Measurements from ENCODE around the gene PRH2. TPM values are rescaled to one million over a fixed set of nuclear protein-coding genes. Genes with fewer than 3 reads are reported as not detected.

Gene PRH2
- 1.3 and 1.4 TPM in 2 replicates for total RNA-seq (2011; cell fraction: chromatin; rRNA removed; ENCODE audit: low replicate concordance)
- total RNA-seq (2011; cell fraction: nucleolus; rRNA removed) = 0.67 and 1.4 TPM in 2 replicates
- 0.88 and 1.2 TPM in 2 replicates for total RNA-seq (2011; cell fraction: nucleoplasm; rRNA removed)
- total RNA-seq (2014; rRNA removed) (0.82 TPM in 1 of 2 replicates, not detected in the other), total RNA-seq (2014; rRNA removed; fragmentation: Illumina TruSeq; extraction: Trizol) (not detected in 2 replicates), total RNA-seq (2015; rRNA removed; fragmentation: Illumina TruSeq; extraction: Trizol) (0.41 TPM in 1 of 2 replicates, not detected in the other), total RNA-seq (2021) (not detected in 2 replicates), polyA plus RNA-seq (2011; rRNA removed) (0.24 and 0.80 TPM in 2 replicates), polyA plus RNA-seq (2014; fragmentation: Illumina TruSeq; extraction: Trizol) (0.93 TPM in 1 of 2 replicates, not detected in the other), polyA plus RNA-seq (2014; fragmentation: Nextera tagmentation; extraction: Ambion mirVana) (under 1 TPM in 1 of 2 experiments, not detected in 1; 0.18 TPM), polyA plus RNA-seq (2014; rRNA removed) (0.81 TPM in 1 of 2 replicates, not detected in the other), polyA minus RNA-seq (2011; rRNA and poly(A)+ RNA removed) (0.46 TPM in 1 of 2 replicates, not detected in the other), Bru-seq, nascent RNA (not detected), BruChase-seq, experiment 1, labeled RNA remaining after a 2-hour chase (percentile 16 among the genes with signal in this experiment), BruChase-seq, experiment 2, labeled RNA remaining after a 6-hour chase (not detected)
- 1.0 TPM in 1 of 2 replicates, not detected in the other for polyA plus RNA-seq (2011; cell fraction: cytosol; rRNA removed)
- 0.65 and 1.1 TPM in 2 replicates for polyA plus RNA-seq (2011; cell fraction: nucleus; rRNA removed)
- polyA plus RNA-seq (2012) = 0.36 and 0.90 TPM in 2 replicates
- not detected in 2 replicates for polyA minus RNA-seq (2011; cell fraction: cytosol; rRNA and poly(A)+ RNA removed)
- 1.9 TPM in 1 of 2 replicates, not detected in the other for polyA minus RNA-seq (2011; cell fraction: nucleus; rRNA and poly(A)+ RNA removed)
- long read RNA-seq, experiment 1 = 0 reads
- long read RNA-seq, experiment 2 = 0 reads
- long read RNA-seq, experiment 3 = 0 reads

- BruUV-seq (replicated peaks) = no TSS peak
- in situ Hi-C loops (cut with MboI) = no loop called here
- TF ChIP-seq BRD9 (IDR thresholded peaks at IDR 0.05; ENCODE audit: low read depth, partially characterized antibody) = no peak
- TF ChIP-seq CCAR2 (IDR thresholded peaks at IDR 0.05; ENCODE audit: low read depth, low read length) = no peak
- TF ChIP-seq SNRNP70 (optimal IDR thresholded peaks at IDR 0.05; ENCODE audit: low read depth, low read length) = no peak
- no peak for TF ChIP-seq YY1 (IDR thresholded peaks at IDR 0.05; ENCODE audit: borderline replicate concordance in 1 of 3, control insufficient read depth in 1 of 3, extremely low read depth in 1 of 3, insufficient read depth in 3 of 3, insufficient read length in 1 of 3, insufficient replicate concordance in 2 of 3, low read depth in 1 of 3, low read length in 2 of 3)
- no peak for TF ChIP-seq ZNF444 (CRISPR knock-in tag; IDR thresholded peaks at IDR 0.05)
- no peak for TF ChIP-seq ZHX1 (conservative IDR thresholded peaks at IDR 0.05; ENCODE audit: low read length)
- TF ChIP-seq SAP30 (IDR thresholded peaks at IDR 0.05; ENCODE audit: borderline replicate concordance, insufficient read depth, low read depth, low read length, poor library complexity, severe bottlenecking) = no peak
- no peak for TF ChIP-seq PPARD (CRISPR knock-in tag; IDR thresholded peaks at IDR 0.05)
- TF ChIP-seq ZBTB8A (IDR thresholded peaks at IDR 0.05; ENCODE audit: partially characterized antibody) = no peak
- TF ChIP-seq ZNF140 (CRISPR knock-in tag; IDR thresholded peaks at IDR 0.05) = no peak
- TF ChIP-seq ATF7 (IDR thresholded peaks at IDR 0.05) = no peak
- no peak for TF ChIP-seq FOXM1 (IDR thresholded peaks at IDR 0.05; ENCODE audit: low read depth)
- no peak for TF ChIP-seq FOXM1 (CRISPR knock-in tag; IDR thresholded peaks at IDR 0.05; ENCODE audit: low read depth)
- no peak for TF ChIP-seq ZNF347 (CRISPR knock-in tag; IDR thresholded peaks at IDR 0.05; ENCODE audit: low read depth)
- no peak for TF ChIP-seq EP300 (IDR thresholded peaks at IDR 0.05; ENCODE audit: low read length)
Observed at GRCh38 chr12:10928746-10929286, at the start of gene PRH2. Gene PRH2 (plus strand): TSS chr12:10929236. CDS start chr12:10929274, 38 bp downstream.

More at GRCh38 chr12:10928746-10929286, at the start of gene PRH2:
- WGBS (ENCODE audit: insufficient coverage, low coverage, missing lambda C conversion rate) = 80% methylated on average over 4 of the region's 5 CpGs
- Histone ChIP-seq H3K36me3 (ENCODE audit: control insufficient read depth, insufficient read depth, low read length) (no peaks in the 10 kb centered on the region), H3K9ac (ENCODE audit: insufficient read depth in 1 of 2, low read depth in 2 of 2, low read length in 2 of 2) (no peak within 1 kb of the TSS), H3K9me1 (ENCODE audit: control insufficient read depth, insufficient read depth, low read length) (no peaks in the 10 kb centered on the region), H4K20me1 (replicated peaks; ENCODE audit: control insufficient read depth, insufficient read depth, low read length) (no peaks in the 10 kb centered on the region), H3K27me3 (ENCODE audit: control insufficient read depth in 2 of 2, insufficient read depth in 2 of 2, low read length in 2 of 2) (no peaks in the 10 kb centered on the region), H2AFZ (ENCODE audit: low read depth, low read length) (no peak within 1 kb of the TSS), H3K9me3 (replicated peaks; ENCODE audit: control insufficient read depth, insufficient read depth, low read depth, low read length) (no peaks in the 10 kb centered on the region), H3K4me3 (no peak within 1 kb of the TSS), H3K27ac (ENCODE audit: extremely low read depth, low read depth, low read length) (no peak within 1 kb of the TSS), H3K79me2 (ENCODE audit: control insufficient read depth, insufficient read depth, low read length) (no peaks in the 10 kb centered on the region), H3K4me1 (replicated peaks in 1 of 2; ENCODE audit: control insufficient read depth in 2 of 2, insufficient read depth in 2 of 2, low read length in 2 of 2) (no peaks in the 10 kb centered on the region), H3K4me2 (ENCODE audit: insufficient read depth, low read length) (no peak within 1 kb of the TSS)
- ChIA-PET CTCF (ENCODE audit: low intra/inter-chr PET ratio) (no interaction called here), POLR2A (no interaction called here)
- DNase-seq (ENCODE audit: extremely low read depth in 1 of 4, low spot score in 3 of 4) (no peak), ATAC-seq (no peak), FAIRE-seq (no peak)
- intact Hi-C loops (cut with micrococcal nuclease) = no loop called here

Measured in K562 (cell line).